DND-41 (cell line): ENCODE measurements around the gene CACNA1F.

ENCODE experiments used
- ATAC-seq: fragments of 200-7000 bp; cut with Tn5 transposase; 3 replicates; pipeline ENCODE4 v1.9.1; 2021; ENCODE audit warnings: low read depth; ENCODE audit not compliant: insufficient read depth
- DNase-seq: peaks from one replicate; pipeline ENCODE4 v3.0.0-alpha.2; 2020
- H2AFZ ChIP-seq: 2 replicates; pipeline ENCODE4 v1.6.0; 2012; ENCODE audit warnings: low read depth, low read length
- H3K27ac ChIP-seq: 2 replicates; pipeline ENCODE4 v1.5.1; 2012; ENCODE audit warnings: low read length, inconsistent platforms
- H3K27me3 ChIP-seq: fragments of 200-600 bp; sonication (generic); 2 replicates; pipeline ENCODE4 v1.6.0; 2012; ENCODE audit warnings: low read length, mild to moderate bottlenecking, inconsistent platforms; ENCODE audit not compliant: insufficient read depth, poor library complexity
- H3K36me3 ChIP-seq: 2 replicates; pipeline ENCODE4 v1.5.1; 2012; ENCODE audit warnings: low read length, inconsistent platforms; ENCODE audit not compliant: insufficient read depth
- H3K4me1 ChIP-seq: 2 replicates; pipeline ENCODE4 v1.5.1; 2012; ENCODE audit warnings: mild to moderate bottlenecking, low read length; ENCODE audit not compliant: insufficient read depth
- H3K4me2 ChIP-seq: 2 replicates; pipeline ENCODE4 v1.6.0; 2012; ENCODE audit warnings: mild to moderate bottlenecking, moderate library complexity, low read length, inconsistent platforms; ENCODE audit not compliant: insufficient read depth
- H3K4me3 ChIP-seq, 2 experiments: fragments of 200-600 bp in 1 of 2; shearing (Covaris generic) in 1 of 2; 2 replicates each; pipeline ENCODE4 v1.5.1; 2012 to 2016; ENCODE audit warnings: inconsistent platforms in 2 of 2, low read length in 2 of 2, mild to moderate bottlenecking in 2 of 2, low read depth in 1 of 2, moderate library complexity in 1 of 2
- H3K79me2 ChIP-seq: 2 replicates; pipeline ENCODE4 v1.6.0; 2012; ENCODE audit warnings: low read length, inconsistent platforms; ENCODE audit not compliant: insufficient read depth
- H3K9ac ChIP-seq: 2 replicates; pipeline ENCODE4 v1.6.0; 2012; ENCODE audit warnings: low read depth, mild to moderate bottlenecking, inconsistent platforms, low read length, moderate library complexity
- H3K9me3 ChIP-seq: 2 replicates; pipeline ENCODE4 v1.5.1; 2012; ENCODE audit warnings: low read length, moderate library complexity, mild to moderate bottlenecking, inconsistent platforms; ENCODE audit not compliant: insufficient read depth, severe bottlenecking
- H4K20me1 ChIP-seq: 2 replicates; pipeline ENCODE4 v1.6.0; 2012; ENCODE audit warnings: low read length; ENCODE audit not compliant: insufficient read depth
- CTCF ChIP-seq: IDR thresholded peaks from 2 replicates; pipeline ENCODE4 v1.5.1; 2012; ENCODE audit warnings: borderline replicate concordance, low read length, moderate library complexity, mild to moderate bottlenecking; ENCODE audit not compliant: poor library complexity, severe bottlenecking; ENCODE audit errors: extremely low read depth
- EZH2 ChIP-seq: IDR thresholded peaks from 3 replicates; pipeline ENCODE4 v1.6.1; 2012; ENCODE audit warnings: borderline replicate concordance, low read depth, mild to moderate bottlenecking, moderate library complexity, low read length, inconsistent platforms; ENCODE audit not compliant: severe bottlenecking

CACNA1F gene

GRCh38 chrX:49249071-49249470, 15.9 kb upstream of the CACNA1F start:
- TF ChIP-seq EZH2 (no peak), CTCF (no peak)
- DNase-seq (no peak), ATAC-seq (no peak)
- peaks cover 24% of the 10 kb centered on the region for H3K36me3 ChIP-seq
- H3K4me1 ChIP-seq: no peaks in the 10 kb centered on the region
- no peak overlapping the region for H2AFZ ChIP-seq
- H3K9me3 ChIP-seq: no peaks in the 10 kb centered on the region
- no peak overlapping the region for H3K4me2 ChIP-seq
- H3K79me2 ChIP-seq: no peaks in the 10 kb centered on the region
- no peak overlapping the region for H3K4me3 ChIP-seq
- H3K27me3 ChIP-seq: no peaks in the 10 kb centered on the region
- no peak overlapping the region for H3K9ac ChIP-seq
- no peaks in the 10 kb centered on the region for H4K20me1 ChIP-seq
- H3K27ac ChIP-seq: no peak overlapping the region

GRCh38 chrX:49247916-49248811, 15.0 kb upstream of the CACNA1F start:
- ATAC-seq: no peak
- Histone ChIP-seq H3K9me3 (no peaks in the 10 kb centered on the region), H3K36me3 (peaks cover 28% of the 10 kb centered on the region), H3K79me2 (no peaks in the 10 kb centered on the region), H3K27me3 (no peaks in the 10 kb centered on the region), H3K27ac (no peak overlapping the region), H3K4me2 (no peak overlapping the region), H3K9ac (no peak overlapping the region), H3K4me3 (no peak overlapping the region), H3K4me1 (no peaks in the 10 kb centered on the region), H2AFZ (no peak overlapping the region), H4K20me1 (no peaks in the 10 kb centered on the region)
- DNase-seq: no peak
- TF ChIP-seq CTCF (no peak), EZH2 (no peak)

- Histone ChIP-seq H3K79me2 (no peaks in the 10 kb centered on the region), H3K36me3 (peaks cover 35% of the 10 kb centered on the region), H3K9me3 (no peaks in the 10 kb centered on the region), H2AFZ (no peak overlapping the region), H3K27me3 (no peaks in the 10 kb centered on the region), H3K9ac (no peak overlapping the region), H3K4me1 (no peaks in the 10 kb centered on the region), H3K27ac (no peak overlapping the region), H3K4me3 (no peak overlapping the region), H4K20me1 (no peaks in the 10 kb centered on the region), H3K4me2 (no peak overlapping the region)
- DNase-seq (no peak), ATAC-seq (no peak)
- no peak for TF ChIP-seq EZH2
- TF ChIP-seq CTCF: no peak
These were observed 14.2 kb upstream of the CACNA1F start for GRCh38 chrX:49247346-49247745.
